ENCODE results near the gene ERGIC3.

ERGIC3 gene

GRCh38 chr20:35582741-35583404 lies 41.0 kb downstream of the ERGIC3 start:
- DNase-seq (ENCODE audit: low read depth): no peak
- H3K4me3 ChIP-seq (ENCODE audit: low read length): no peak overlapping the region
- TF ChIP-seq CTCF (conservative IDR thresholded peaks at IDR 0.05; ENCODE audit: low read depth, low read length): no peak

- DNase-seq (ENCODE audit: low read depth): no peak
- no peak overlapping the region for H3K4me3 ChIP-seq (ENCODE audit: low read length)
- TF ChIP-seq CTCF (conservative IDR thresholded peaks at IDR 0.05; ENCODE audit: low read depth, low read length): no peak
These were observed 42.0 kb downstream of the ERGIC3 start for GRCh38 chr20:35583636-35584560.

- no peak for TF ChIP-seq CTCF (conservative IDR thresholded peaks at IDR 0.05; ENCODE audit: low read depth, low read length)
- DNase-seq (ENCODE audit: low read depth): no peak
- H3K4me3 ChIP-seq (ENCODE audit: low read length): no peak overlapping the region
These were observed 45.0 kb downstream of the ERGIC3 start for GRCh38 chr20:35586751-35587425.

- DNase-seq (ENCODE audit: low read depth): no peak
- TF ChIP-seq CTCF (conservative IDR thresholded peaks at IDR 0.05; ENCODE audit: low read depth, low read length): no peak
- H3K4me3 ChIP-seq (ENCODE audit: low read length): no peak overlapping the region
These were observed 45.6 kb downstream of the ERGIC3 start for GRCh38 chr20:35587436-35587835.

GRCh38 chr20:35588397-35588796 lies 46.5 kb downstream of the ERGIC3 start:
- DNase-seq (ENCODE audit: low read depth): no peak
- TF ChIP-seq CTCF (conservative IDR thresholded peaks at IDR 0.05; ENCODE audit: low read depth, low read length): no peak

GRCh38 chr20:35592339-35592974 lies 50.6 kb downstream of the ERGIC3 start:
- no peak for DNase-seq (ENCODE audit: low read depth)
- no peak for TF ChIP-seq CTCF (conservative IDR thresholded peaks at IDR 0.05; ENCODE audit: low read depth, low read length)

More at GRCh38 chr20:35588397-35588796, 46.5 kb downstream of the ERGIC3 start:
- H3K4me3 ChIP-seq (ENCODE audit: low read length): no peak overlapping the region

More at GRCh38 chr20:35592339-35592974, 50.6 kb downstream of the ERGIC3 start:
- no peak overlapping the region for H3K4me3 ChIP-seq (ENCODE audit: low read length)
